NCI-H526 treated with DMSO at 0.1 percent for 48 hours (cell line): ENCODE measurements around the gene IGFBP5.

Source experiments
- DNase-seq: peaks from one replicate; lab custom pipeline; 2025; lab: John Stamatoyannopoulos, UW

IGFBP5 gene

DNA sequence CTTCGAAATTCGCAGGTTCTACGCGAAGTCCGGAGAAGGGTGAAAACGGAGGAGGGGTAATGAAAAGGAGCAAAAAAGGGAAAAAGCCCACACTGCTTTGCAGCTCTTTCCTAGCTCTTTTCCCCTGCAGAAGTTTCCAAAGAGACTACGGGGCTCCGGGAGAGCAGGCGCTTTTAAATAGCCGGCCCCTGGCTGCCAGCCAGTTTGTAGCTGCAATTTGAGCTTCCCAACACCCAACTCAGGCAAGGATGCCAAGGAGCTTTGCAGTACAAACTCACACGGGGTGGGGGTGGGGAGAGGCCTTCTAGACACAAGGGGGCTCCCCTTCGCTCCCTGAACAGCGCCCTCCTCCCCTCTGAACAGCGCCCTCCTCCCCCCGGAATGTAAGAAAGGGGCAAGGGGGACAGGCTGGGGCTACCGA lies at the start of gene IGFBP5:
Gene IGFBP5 (minus strand): TSS at position 149 of the 421 bp plus-strand sequence. CDS start 774 bp downstream, outside the sequence.
- DNase-seq = no peak

- DNase-seq = no peak
These were observed 48.4 kb upstream of the IGFBP5 start for GRCh38 chr2:216743781-216744180.

- DNase-seq = no peak
These were observed 47.1 kb upstream of the IGFBP5 start for GRCh38 chr2:216742411-216742810.

- DNase-seq = no peak
These were observed 45.9 kb upstream of the IGFBP5 start for GRCh38 chr2:216741223-216741593.

GRCh38 chr2:216740557-216741222 lies 45.3 kb upstream of the IGFBP5 start:
- no peak for DNase-seq

DNA sequence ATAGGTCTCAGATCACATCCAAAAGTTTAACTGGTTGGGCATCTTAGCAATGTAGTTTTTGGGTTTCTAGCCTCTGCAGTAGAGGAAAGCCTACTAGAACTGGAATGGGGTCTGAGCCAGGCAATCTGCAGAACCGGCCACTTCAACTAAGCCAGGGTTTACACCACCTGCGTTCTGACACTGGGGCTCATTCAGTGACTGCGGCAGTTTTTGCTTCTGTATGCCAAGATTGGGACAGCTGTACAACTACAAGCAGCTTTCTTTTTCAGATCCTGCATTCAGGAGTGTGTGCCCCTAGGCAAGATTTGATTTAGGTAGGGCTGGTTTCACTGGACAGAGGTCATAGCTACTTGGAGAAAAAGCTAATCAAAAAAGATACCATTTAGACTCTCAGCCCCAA lies 43.7 kb upstream of the IGFBP5 start:
- no peak for DNase-seq

DNA sequence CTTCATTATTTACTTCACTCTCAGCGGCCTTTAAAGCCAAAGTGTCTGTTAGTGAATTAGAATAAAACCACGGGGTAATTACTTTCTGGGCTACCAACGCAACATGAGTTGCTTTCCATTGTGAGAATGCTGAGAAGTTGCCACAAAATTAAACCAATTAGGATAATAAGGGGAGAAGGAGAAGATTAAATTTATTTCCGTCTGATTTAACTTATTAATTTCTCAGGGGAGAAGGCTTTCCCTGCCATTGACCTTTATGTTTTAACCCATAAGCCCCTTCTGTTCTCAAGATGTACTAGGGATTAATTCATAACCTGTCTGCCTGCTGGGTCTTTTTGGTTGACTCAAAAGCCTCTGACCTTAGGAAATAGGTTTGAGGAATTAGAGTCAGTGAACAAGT lies 42.3 kb upstream of the IGFBP5 start:
- DNase-seq = no peak

GRCh38 chr2:216736326-216736725 lies 41.0 kb upstream of the IGFBP5 start:
- DNase-seq = no peak

DNA sequence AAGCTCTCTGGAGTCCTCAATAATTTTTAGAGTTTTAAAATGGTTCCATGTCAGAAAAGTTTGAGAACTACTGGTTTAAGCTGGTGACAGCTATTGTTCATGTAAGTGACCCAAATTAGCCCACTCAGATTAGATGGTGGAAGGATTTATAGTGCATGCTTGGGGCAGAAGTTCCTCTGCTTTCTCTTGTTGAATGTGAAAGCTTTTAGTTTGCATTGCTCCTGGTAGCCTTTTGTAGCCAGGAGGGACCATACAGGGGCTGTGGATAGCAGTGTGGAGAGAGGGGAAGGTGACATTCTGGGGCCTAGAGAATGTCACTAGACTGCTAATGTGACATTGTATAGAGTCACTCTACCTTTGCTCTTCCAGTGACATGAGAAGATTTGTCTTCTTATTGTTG lies 40.3 kb upstream of the IGFBP5 start:
- no peak for DNase-seq

- no peak for DNase-seq
These were observed 39.7 kb upstream of the IGFBP5 start for GRCh38 chr2:216735086-216735485.

DNA sequence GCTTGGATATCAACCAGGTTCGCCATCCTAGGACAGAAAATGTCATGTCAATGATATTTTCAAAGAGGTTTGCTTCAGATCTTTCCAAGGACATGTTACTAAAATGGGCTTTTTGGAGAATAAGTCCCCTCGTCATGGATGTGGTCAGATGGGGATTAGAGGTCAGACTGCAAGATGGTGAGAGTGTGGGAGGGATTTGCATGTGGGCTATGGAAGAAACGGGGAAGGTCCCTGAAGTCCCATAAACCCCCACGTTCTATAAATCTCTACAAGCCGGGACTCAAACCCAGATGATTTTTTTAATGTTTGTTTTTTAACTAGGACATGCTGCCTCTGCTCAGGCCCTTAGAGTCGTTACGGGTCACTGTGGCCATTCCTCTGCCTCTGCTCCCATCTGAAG lies 37.7 kb upstream of the IGFBP5 start:
- DNase-seq = no peak

GRCh38 chr2:216732334-216732733 lies 37.0 kb upstream of the IGFBP5 start:
- DNase-seq = no peak

GRCh38 chr2:216731465-216731864 lies 36.1 kb upstream of the IGFBP5 start:
- DNase-seq = no peak

DNA sequence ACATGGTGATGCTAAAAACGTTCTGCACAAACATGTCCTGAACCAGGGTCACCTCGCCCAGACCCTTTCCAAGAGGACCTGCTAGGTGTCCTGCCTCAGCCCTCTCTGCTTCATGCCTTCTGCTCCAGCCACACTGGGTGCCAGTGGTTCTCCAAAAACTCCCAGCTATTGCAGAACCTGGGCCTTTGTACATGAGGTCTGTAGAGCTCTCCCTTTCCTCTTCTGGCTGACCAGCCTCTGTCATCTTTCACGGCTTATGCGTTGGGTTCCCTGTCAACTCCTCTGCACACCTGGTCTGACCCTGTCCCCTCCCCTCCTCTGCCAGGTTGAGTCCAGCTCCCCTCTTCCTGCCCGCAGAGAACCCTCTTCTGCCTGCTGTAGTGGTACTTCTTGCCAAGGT lies 35.5 kb upstream of the IGFBP5 start:
- DNase-seq = no peak

- DNase-seq = no peak
These were observed 32.2 kb upstream of the IGFBP5 start for GRCh38 chr2:216727346-216728122.

GRCh38 chr2:216724190-216724589 lies 28.8 kb upstream of the IGFBP5 start:
- DNase-seq = no peak

DNA sequence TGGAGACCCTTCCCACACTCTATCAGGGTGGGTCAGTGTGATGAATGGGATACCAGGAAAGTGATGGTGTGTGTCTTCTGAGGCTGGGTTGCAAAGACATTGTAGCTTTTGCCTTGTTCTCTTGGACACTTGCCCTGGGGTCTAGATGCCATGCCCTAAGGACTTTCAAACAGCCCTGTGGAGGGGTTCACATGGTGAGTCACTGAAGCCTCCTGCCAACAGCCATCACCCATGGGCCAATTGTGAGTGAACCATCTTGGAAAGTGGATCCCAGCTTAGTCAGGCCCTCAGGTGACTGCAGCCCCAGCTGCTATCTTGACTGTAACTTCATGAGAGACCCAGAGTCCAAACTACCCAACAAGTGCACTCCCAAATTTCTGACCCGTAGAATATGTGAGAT lies 25.8 kb upstream of the IGFBP5 start:
- DNase-seq = no peak

- no peak for DNase-seq
These were observed 25.4 kb upstream of the IGFBP5 start for GRCh38 chr2:216720722-216721121.

DNA sequence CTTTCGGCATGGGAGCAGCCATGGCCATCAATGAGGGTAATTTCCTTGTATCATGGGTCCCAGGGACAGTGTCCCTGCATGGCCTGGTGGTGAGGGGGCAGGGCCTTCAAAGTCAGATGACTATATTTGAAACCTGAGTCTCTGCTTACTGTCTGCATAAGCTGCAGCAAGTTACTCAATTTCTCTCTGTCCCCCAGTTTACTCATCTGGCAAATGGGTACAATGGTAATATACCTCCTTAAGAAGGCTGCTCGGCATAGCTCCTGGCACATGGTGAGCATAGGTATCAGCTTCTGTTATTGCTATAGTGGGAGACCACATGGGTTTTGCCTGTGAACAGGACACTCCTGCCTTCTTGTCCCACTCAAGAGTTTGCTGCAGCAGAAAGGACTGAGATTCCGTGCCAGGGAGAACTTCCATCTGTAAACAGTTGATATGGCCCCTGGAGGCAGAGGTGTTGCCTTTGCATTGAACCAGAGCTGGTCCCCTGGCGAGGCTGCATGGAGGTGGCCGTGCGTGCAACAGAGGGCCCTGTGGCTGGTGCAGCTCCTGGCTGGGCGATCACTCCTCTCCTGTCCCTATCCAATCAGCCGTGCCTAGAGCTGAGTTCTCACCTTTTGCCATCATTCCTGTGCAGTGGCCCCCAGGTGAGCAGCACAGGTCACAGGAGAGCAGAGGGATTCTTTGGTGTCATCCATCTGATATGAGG lies 22.7 kb upstream of the IGFBP5 start:
- no peak for DNase-seq

GRCh38 chr2:216717491-216717901 lies 22.1 kb upstream of the IGFBP5 start:
- no peak for DNase-seq

DNA sequence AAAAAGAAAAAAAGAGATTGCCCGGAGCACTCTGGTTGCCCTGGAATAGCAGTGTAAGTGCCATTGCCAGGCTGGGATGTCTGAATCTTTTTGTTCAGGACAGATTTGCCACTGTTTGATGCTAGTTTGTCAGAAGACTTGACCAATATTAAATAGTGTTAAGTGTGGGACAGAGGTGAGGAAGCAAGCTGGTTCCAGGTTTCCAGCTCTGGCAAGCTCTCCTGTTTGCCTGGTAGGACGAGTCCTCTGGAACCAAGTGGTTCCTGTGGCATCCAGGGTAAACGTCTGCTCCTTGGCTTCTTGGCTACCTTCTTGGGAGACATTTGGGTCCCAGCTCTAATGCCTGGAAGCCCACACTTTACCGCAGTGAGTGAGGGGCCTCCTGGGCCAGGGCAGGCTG lies 20.8 kb upstream of the IGFBP5 start:
- no peak for DNase-seq

DNA sequence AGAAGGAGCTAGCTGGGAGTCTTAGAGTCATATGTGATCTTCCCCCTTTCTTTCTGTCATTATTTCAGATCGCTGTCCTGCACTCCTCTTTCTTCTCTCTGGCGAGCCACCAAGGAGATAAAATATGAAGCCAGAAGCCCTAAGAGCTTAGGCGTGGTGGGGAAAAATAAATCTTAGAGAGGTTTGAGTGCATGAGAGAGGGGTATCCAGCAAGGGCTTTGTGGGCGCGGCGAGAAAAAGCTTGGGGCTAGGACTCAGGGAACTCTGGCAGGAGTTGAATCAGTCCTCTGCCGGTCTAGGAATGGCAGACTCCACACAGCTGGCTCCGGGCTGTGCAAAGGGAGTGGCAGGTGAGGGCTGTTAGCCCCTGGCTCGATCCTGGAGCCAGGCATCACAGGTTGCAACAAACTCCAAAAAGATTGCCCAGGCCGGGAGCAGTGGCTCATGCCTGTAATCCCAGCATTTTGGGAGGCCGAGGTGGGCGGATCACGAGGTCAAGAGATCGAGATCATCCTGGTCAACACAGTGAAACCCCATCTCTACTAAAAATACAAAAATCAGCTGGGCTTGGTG lies 20.1 kb upstream of the IGFBP5 start:
- DNase-seq = no peak

- no peak for DNase-seq
These were observed 19.0 kb upstream of the IGFBP5 start for GRCh38 chr2:216714376-216714775.
